HG02884 (cell line): ENCODE measurements around the gene ESRP2.

Source experiments
- ATAC-seq: cut with Tn5 transposase; IDR thresholded peaks from one replicate; pipeline ENCODE4 v1.9.1; 2021; ENCODE audit warnings: mild to moderate bottlenecking, moderate library complexity; ENCODE audit not compliant: unreplicated experiment

ESRP2 gene

DNA sequence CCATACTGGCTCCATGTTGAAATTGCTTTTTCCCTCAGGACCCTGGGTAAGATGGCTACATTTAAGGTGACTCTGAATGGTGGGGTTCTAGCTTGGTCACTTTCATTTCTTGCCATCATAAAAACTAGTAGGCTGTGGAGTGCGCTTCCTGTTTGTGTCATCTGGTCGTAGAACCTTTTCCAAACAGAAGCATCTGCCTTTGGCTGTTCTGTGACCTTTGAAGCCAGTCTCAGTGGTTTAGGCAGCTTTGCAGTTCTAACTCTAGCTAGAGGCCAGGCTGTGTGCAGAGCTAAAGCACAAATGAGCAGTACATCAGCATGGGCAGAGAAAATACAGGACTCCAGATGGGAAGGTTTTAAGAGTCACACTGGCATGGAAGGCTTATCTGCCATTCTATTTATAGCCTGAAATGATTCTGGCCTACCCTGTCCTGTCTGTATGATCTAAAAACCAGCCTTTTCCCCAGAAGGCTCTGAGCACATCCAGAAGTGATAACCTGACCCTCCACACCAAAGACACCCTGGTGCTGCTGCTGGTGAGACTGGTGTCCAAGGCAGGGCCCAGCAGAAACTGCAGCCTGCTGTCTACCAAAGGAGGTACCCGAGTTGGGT is 8.6 kb downstream of the ESRP2 start:
- no peak for ATAC-seq

DNA sequence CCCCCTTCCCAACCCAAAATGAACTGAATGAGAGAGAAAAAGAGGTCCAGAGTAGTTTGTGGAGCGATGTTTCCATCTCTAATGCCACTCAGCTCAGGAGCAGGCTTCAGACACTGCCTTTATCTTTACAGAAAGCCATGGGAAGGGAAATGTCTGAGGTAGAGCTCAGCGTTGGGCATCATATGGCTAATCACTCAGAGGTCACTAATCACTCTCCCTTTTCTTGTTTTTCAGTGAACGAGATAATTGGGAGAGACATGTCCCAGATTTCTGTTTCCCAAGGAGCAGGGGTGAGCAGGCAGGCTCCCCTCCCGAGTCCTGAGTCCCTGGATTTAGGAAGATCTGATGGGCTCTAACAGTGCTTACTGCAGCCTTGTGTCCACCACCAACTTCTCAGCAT is 9.8 kb downstream of the ESRP2 start:
- ATAC-seq: no peak

DNA sequence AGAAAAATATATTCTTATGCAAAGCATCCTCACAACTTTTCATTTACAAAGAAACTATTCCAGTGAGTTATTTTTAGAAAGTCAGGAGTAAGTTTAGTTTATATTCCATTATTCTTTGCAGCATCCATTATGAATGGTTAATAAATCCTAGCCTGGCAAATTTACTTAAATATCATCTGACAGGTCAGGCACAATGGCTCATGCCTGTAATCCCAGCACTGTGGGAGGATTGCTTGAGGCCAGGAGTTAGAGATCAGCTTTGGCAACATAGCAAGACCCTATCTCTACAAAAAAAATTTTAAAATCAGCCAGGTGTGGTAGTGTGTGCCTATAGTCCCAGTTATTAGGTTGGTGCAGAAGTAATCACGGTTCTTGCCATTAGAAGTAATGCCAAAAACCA is 12.9 kb downstream of the ESRP2 start:
- no peak for ATAC-seq

DNA sequence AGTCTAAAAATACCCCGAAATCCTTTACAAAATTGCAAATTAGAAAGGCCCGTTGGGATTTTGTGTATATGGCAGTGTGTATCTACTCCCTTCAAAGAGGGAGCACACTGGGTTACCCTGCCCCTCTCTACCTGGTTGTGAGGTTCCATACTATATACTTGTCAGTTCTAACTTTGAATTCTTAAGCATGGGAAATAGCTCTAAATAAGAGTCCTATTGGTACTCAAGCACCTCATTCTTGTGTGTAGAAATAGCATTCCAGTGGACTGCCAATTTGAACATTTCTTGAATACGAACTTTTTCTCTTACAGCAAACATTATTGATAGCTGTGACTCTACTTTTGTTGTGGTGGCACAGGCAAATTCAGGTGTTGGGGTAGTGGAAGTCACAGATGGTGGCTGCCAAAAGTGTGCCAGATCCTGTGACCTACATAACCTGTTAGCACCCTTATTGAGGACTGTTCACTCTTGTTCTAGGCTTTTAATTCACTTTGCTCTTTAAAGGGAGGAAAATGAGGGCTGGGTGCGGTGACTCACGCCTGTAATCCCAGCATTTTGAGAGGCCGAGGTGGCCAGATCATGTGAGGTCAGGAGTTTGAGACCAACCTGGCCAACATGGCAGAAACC is 16.1 kb downstream of the ESRP2 start:
- no peak for ATAC-seq

DNA sequence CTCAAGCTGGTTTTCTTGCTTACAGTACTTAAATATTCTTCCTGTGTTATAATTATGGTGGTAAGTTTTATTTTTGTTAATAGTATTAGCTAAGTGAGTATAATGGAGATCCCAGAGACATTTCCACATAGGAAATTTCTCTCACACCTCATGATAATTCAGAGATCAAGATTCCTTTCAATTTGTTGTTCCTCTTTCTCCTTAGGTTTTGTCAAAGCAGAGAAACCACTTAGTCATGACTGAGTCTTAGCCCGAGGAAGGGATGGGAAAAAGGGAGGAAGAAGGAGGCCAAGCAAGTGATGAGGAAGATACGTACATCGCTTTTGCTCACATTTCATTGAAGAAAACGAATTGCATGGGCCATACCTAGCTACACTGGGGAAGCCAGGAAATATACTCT is 18.4 kb downstream of the ESRP2 start:
- ATAC-seq: no peak

DNA sequence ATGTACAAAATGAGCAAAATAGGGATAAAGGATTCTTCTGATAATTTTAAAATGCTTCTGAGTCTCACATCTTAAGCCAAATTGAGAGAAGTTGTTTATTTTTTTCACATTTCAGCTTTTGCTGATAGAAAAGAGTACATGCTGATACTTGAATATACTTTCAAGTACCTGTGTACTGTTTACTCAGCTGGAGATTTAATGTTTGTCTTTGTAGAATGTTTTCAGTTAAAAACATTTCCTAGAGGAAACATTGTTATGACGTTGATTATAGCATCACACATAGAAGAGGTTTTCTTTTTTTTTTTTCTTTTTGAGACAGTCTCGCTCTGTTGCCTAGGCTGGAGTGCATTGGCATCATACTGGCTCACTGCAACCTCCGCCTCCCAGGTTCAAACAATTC is 19.7 kb downstream of the ESRP2 start:
- ATAC-seq: no peak

DNA sequence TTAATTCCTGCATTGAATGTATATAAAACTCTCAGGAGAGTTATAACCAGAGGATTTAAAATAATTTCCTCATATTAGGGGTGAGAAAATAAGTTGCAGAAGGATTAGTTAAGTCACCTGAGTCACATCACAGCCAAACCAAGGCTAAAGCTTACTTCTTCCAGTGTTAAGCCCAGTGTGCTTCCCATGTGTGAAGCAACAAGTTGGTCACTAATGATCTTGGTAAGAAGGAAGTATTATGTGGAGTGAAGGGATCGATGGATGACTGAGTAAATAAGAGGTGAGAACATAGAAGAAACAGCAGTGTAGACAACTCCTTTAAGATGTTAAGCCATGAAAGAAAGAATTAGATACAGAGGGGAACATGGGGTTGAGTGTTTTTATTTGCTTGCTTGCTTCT is 20.6 kb downstream of the ESRP2 start:
- ATAC-seq: no peak

DNA sequence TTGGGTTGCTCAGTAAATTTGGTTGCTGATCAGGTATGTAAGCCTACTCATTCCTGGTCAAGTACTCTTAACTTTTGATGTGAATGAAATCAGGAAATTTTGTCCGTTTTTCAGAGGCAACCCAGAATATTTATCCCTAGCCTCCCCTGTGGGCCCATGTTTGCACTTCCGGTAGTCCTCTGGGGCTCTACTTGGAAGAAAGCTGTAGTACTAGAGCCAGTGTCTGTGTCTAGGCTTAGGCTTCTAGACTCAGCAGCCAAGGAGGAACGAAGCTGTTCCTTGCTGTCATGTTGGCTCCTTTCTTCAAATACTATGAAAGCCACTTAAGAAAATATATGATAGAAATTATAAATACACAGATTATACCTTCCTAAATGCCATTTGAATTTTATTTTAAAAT is 21.2 kb downstream of the ESRP2 start:
- no peak for ATAC-seq

DNA sequence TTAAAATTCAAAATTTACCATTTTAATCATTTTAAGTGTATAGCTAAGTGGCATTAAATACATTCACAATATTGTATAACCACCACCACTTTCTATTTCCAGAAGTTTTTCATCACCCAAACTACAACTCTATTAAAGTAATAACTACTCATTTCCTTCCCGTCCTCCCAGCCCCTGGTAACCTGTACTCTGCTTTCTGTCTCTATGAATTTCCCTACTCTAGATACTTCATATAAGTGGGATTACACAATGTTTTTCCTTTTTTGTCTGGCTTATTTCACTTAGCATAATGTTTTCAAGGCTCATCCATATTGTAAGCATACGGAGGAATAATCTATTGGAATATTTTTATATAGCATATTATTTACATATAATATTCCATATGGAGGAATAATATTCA is 29.7 kb downstream of the ESRP2 start:
- no peak for ATAC-seq

DNA sequence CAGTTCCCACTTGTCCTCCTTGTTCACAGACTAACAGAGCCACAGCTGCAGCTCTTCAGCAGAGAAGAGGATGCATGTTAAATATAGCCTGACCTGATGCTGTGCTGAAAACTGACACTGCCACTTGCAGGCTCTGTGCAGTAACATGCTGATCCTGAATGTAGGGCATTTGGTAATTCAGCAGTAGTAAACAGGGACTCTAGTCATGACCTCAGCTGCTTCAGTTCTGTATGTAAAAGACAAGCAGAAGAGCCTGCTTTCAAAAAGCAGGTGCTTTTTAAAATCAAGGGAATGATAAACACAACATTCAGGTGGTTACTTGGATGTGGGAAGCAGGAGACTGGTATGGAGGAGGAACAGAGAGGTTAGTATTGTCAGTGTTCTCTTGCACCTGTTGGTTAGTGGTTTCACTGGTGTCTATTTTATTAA is 33.8 kb downstream of the ESRP2 start:
- ATAC-seq: no peak

DNA sequence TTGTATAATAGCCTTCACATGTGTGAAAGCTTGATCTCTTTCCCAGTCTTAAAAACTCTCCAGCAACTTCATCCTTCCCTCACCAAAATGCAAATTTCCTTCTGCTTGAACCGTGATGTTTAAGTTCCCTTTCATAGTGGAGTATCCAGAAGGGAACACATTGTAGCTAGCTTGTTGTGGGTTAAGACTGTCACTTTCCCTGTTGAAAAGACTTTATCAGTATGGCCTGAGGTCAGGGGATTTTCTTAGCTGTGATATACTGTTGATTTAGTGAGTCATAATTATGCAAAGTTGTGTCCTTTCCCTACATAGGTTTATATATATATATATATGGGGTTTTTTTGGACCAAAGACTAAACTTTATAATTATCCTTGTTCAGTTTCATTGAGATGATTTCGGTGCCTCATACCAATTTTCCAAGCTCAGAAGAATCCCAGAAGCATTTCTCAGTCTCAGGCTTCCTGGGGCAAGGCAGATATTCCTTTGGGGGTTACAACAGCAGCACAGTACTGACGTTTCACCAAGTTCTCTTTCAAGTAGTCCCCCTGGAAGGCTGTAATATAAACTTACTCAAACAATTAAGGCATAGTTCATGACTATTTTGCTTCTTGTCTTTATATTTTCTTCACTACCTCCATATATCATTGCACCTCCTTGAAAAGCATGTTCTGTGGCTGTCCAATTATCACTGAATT is 35.7 kb downstream of the ESRP2 start:
- no peak for ATAC-seq

DNA sequence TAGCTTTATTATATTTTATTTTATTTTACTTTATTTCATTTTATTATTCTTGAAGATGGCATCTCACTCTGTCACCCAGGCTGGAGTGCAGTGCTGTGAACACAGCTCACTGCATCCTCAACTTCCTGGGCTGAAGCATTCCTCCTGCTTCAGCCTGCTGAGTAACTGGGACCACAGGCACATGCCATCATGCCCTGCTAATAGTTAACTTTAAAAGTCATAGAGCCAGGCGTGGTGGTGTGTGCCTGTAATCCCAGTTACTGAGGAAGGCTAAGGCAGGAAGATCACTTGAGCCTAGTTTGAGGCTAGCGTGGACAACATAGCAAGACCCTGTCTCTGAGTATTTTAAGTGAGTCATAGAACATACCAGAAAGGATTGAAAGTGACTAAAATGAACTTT is 38.7 kb downstream of the ESRP2 start:
- ATAC-seq: no peak

DNA sequence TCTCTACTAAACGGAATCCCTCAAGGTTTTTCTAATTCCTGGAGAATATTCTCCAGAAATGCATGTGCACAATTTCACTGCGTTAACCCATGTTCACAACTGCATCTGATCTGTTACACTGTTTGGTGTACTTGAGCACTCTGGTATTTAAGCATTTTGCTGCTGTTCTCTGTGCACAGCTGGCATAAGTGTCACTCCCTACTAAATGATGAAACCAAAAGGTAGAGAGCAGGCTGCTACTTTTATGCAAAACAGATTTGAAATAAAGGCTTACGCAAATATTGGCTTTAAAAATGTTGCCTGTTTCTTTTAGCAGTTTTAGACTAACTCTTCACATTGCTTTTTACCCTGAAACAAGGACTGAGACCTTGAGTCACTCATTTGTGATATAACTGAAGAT is 41.7 kb downstream of the ESRP2 start:
- ATAC-seq: no peak

DNA sequence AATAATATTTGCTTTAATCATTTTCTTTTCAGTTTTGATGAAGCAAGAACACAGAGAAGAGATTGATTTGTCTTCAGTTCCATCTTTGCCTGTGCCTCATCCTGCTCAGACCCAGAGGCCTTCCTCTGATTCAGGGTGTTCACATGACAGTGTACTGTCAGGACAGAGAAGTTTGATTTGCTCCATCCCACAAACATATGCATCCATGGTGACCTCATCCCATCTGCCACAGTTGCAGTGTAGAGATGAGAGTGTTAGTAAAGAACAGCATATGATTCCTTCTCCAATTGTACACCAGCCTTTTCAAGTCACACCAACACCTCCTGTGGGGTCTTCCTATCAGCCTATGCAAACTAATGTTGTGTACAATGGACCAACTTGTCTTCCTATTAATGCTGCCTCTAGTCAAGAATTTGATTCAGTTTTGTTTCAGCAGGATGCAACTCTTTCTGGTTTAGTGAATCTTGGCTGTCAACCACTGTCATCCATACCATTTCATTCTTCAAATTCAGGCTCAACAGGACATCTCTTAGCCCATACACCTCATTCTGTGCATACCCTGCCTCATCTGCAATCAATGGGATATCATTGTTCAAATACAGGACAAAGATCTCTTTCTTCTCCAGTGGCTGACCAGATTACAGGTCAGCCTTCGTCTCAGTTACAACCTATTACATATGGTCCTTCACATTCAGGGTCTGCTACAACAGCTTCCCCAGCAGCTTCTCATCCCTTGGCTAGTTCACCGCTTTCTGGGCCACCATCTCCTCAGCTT is 45.0 kb downstream of the ESRP2 start:
- ATAC-seq: no peak

DNA sequence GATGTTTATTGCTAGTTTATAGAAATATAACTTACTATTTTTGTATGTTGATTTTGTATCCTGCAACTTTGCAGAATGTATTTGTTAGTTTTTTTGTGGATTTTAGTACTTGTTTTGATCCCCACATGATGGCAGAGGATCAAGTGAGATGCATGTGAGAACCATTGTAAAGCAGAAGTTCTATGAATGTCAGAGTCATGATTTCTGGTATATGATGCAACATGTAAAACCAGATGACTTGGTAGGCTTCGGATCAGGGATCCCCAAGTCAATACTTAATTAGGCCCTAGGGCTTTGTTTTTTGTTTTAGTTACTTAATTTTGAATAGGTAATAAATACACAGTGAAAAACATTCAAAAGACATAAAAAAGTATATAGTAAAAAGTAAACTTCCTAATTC is 45.8 kb downstream of the ESRP2 start:
- ATAC-seq: no peak

DNA sequence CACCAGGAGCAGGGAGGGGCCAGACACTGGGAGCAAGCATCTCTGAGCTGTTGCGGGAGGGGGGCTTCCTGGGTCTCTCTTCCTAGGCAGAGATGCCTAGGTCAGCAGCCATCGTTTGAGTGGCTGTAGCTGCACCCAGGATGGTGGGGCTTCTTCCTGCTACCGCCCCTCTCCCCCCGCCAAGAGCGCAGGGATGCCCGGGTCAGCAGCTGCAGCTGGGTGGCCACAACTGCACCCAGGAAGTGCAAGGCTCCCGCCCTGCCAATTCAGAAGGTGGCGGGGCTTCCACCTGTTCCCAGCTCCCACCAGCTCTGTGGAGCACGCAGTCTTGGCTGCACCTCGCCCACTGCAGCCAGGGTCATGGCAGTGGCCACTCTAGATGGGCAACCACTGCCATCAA is 47.8 kb downstream of the ESRP2 start:
- ATAC-seq: no peak

DNA sequence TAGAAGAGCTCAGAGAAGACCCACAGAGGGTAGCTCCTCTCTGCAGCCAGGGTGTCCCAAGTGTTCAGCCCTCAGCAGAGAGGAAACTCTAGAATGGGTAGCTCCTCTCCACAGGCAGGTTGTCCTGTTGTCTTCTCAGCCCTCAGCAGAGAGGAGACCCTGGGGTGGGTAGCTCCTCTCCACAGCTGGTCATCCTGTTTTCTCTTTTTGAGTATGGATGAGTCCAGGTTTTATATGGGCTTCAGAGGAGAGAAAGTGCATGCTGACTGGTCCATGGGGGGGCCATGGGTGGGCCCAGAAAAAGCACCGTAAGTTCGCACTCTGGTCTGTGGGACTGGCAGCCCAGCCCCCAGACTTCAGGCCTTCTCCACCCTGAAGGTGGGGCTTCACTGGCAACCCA is 48.4 kb downstream of the ESRP2 start:
- ATAC-seq: no peak

DNA sequence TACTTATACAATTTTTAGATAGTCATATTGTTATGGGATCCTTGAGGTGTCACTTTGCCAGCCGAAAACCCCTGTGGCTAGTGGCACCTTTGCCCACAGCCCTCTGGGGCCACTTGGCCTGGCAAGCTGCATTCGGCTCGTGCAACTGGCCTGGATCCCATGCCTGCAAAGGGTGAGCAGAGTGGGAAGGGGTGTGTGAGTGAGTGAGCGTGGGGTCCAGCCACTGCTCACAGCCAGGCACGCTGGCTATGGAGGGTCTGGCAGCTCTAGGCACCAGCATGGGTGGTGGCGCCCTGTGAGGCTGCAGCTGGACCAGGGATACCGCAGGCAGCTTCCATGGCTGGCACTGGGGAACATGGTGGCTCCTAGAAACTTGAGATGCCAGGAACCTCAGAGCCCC is 49.0 kb downstream of the ESRP2 start:
- no peak for ATAC-seq

DNA sequence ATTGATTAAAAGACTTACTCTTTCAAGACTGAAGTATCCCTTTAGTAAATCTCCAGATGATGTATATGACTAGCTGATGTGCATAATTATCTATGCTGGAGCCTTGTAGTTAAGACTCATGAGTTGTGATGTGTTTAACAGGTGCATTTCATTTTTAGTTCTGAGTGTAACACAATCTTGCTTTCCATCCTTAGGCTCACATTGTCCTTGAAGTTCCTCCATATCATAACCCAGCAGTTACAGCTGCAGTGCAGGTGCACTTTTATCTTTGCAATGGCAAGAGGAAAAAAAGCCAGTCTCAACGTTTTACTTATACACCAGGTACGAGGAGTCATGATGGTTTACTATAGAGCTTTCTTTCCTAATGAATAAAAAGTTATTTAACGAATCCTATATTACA is 52.9 kb downstream of the ESRP2 start:
- ATAC-seq: no peak

DNA sequence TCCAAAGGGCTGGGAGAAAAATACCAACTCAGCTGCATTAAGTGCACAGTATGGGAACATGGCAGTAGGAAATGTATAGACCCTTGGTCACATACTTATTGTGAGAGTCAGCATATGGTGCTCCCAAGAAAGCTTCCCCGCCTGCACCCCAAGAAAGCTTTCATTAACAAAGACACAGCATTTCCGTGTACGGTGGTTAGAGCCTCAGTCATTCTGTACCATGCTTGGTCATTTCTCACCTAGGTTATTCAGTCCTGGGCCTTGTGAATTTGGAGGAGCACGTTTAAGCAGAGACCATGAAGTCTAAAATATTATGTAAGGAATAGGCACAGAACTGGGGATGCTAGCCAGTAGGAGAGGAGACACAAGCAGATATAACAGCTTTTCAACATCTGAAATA is 56.1 kb downstream of the ESRP2 start:
- ATAC-seq: no peak

DNA sequence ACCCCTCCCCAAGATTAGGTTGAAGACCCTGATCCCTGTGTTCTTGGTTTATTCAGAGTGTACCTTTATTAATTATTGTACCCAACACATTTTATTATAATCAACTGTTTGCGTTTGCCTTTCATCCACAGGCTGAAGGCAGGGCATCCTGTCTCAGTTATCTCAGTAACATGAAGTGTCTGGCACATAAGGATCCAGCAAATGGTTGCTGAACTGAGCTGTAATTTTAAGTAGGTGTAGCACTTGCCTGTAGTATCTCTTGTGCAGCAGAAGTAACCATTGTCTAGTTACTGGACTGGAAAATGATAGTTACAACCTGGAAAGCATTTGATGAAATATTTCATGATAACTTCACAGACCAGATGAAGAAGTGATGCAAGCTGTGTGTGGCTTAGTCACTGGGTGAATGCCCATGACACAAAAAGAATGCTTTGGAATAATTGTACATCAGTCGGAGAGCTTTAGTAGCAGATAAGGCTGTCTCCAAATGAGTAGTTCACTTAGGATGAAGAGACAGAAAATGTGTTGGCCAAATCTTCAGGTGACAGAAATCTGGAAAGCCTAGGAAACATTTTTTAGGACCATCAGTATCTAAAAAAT is 56.6 kb downstream of the ESRP2 start:
- no peak for ATAC-seq
